Mammary epithelial cell (primary cell): ENCODE data around the gene PAM.

Experiments used
- EZH2 ChIP-seq: IDR thresholded peaks from 2 replicates; pipeline ENCODE4 v1.6.1; 2012; ENCODE audit warnings: low read length, inconsistent platforms, borderline replicate concordance
- TF ChIP-seq, protein P1 (sequence below), 2 donors: IDR thresholded peaks in 1 of 2; conservative IDR thresholded peaks in 1 of 2; 2 replicates each; pipeline ENCODE4 v1.5.1; 2011 to 2012; ENCODE audit warnings: inconsistent platforms in 2 of 2, low read length in 2 of 2, mild to moderate bottlenecking in 2 of 2, control low read depth in 1 of 2, low read depth in 1 of 2; ENCODE audit not compliant: insufficient read depth in 1 of 2; ENCODE audit errors: extremely low read depth in 1 of 2

DNA sequence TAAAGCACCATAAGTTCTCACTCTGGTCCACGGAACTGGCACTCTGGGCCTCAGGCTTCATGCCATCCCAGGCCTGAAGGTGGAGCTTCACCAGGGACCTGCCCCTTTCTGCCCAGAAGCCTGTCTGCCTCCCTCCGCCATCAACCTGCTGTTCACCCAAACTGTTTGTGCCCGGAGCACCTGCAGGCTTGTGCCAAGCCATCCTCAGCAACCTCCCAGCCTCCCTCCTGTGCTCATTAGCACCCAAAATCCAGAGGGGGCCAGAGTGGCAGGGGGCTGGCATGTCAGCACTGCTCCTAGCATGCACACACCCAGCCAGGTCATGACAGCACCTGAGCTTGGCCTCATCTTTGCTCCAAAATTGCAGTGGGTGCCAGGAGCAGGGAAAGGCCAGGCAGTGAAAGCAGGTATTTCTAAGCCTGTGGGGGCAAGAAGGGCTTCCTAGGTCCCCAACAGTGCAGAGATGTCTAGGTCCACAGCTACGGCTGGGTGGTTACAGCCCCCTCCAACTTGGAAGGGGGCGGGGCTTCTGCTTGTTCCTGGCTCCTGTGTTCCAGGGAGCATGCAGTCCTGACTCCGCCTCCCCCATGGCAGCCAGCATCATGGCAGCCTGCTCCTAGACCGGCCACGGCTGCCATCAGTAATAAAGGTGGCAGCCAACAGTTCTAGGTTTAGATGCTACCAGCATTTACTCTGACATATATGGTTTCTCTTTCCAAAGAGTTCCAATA is 279.7 kb downstream of the PAM start:
- TF ChIP-seq, protein P1, sequence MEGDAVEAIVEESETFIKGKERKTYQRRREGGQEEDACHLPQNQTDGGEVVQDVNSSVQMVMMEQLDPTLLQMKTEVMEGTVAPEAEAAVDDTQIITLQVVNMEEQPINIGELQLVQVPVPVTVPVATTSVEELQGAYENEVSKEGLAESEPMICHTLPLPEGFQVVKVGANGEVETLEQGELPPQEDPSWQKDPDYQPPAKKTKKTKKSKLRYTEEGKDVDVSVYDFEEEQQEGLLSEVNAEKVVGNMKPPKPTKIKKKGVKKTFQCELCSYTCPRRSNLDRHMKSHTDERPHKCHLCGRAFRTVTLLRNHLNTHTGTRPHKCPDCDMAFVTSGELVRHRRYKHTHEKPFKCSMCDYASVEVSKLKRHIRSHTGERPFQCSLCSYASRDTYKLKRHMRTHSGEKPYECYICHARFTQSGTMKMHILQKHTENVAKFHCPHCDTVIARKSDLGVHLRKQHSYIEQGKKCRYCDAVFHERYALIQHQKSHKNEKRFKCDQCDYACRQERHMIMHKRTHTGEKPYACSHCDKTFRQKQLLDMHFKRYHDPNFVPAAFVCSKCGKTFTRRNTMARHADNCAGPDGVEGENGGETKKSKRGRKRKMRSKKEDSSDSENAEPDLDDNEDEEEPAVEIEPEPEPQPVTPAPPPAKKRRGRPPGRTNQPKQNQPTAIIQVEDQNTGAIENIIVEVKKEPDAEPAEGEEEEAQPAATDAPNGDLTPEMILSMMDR (conservative IDR thresholded peaks at IDR 0.05 in 1 of 2, IDR thresholded peaks at IDR 0.05 in 1 of 2; ENCODE audit: extremely low read depth in 1 of 2, insufficient read depth in 1 of 2, low read depth in 1 of 2, low read length in 2 of 2): no peak
- TF ChIP-seq EZH2: no peak
